HepG2 (cell line): ENCODE data around the gene HYOU1. TPM values are rescaled to one million over a fixed set of nuclear protein-coding genes. Genes with fewer than 3 reads are reported as not detected.

Source experiments
- HNRNPK ChIP-seq: fragments of 200-400 bp; formaldehyde crosslinking; IDR thresholded peaks from 2 replicates; pipeline ENCODE4 v1.6.1; 2018; ENCODE audit warnings: low read length, low read depth, moderate library complexity, mild to moderate bottlenecking; ENCODE audit not compliant: poor library complexity, severe bottlenecking
- HOXA5 ChIP-seq: sonication (generic); formaldehyde crosslinking; IDR thresholded peaks from 2 replicates; pipeline ENCODE4 v1.4.0; 2020; ENCODE audit warnings: missing genetic modification reagents
- ISX ChIP-seq: sonication (generic); formaldehyde crosslinking; conservative IDR thresholded peaks from 2 replicates; pipeline ENCODE4 v1.5.0; 2020; ENCODE audit warnings: missing genetic modification reagents
- PAWR ChIP-seq: sonication (generic); formaldehyde crosslinking; IDR thresholded peaks from 2 replicates; pipeline ENCODE4 v1.4.0; 2020; ENCODE audit warnings: missing genetic modification reagents, mild to moderate bottlenecking, borderline replicate concordance
- RBFOX2 ChIP-seq: fragments of 200-400 bp; formaldehyde crosslinking; IDR thresholded peaks from 2 replicates; pipeline ENCODE4 v1.6.1; 2017; ENCODE audit warnings: low read depth, mild to moderate bottlenecking, low read length
- ZNF781 ChIP-seq: sonication (generic); formaldehyde crosslinking; IDR thresholded peaks from 2 replicates; pipeline ENCODE4 v1.5.1; 2020; ENCODE audit warnings: borderline replicate concordance, mild to moderate bottlenecking, missing genetic modification reagents; ENCODE audit errors: not compliant biosample characterization
- polyA plus RNA-seq, 8 experiments: library from polyadenylated mRNA; depleted of rRNA in 3 of 8; stranded (reverse) in 7 of 8; unstranded in 1 of 8; fragments of >200 nt; fragmentation: Illumina TruSeq in 4 of 8; extraction: Trizol in 4 of 8; gene quantifications; 2 replicates each; pipeline versions ENCODE4 v1.2.1 to v1.2.3, GENCODE V29; 2011 to 2016; ENCODE audit warnings: low read depth in 4 of 8, missing spikeins in 1 of 8, mixed read lengths in 1 of 8; ENCODE audit not compliant: insufficient read depth in 1 of 8
- total RNA-seq, 5 experiments: library from RNA; depleted of rRNA; stranded (reverse); fragments of >200 nt; fragmentation: Illumina TruSeq; extraction: Trizol; gene quantifications; 2 replicates each; pipeline ENCODE4 v1.2.3, GENCODE V29; 2016; ENCODE audit warnings: low read depth in 1 of 5
- TF ChIP-seq, protein P1 (sequence below): sonication (generic); formaldehyde crosslinking; IDR thresholded peaks from 2 replicates; pipeline ENCODE4 v1.4.0; 2020; ENCODE audit warnings: mild to moderate bottlenecking, missing genetic modification reagents
- TF ChIP-seq, protein P2 (sequence below): sonication (generic); formaldehyde crosslinking; IDR thresholded peaks from 2 replicates; pipeline ENCODE4 v1.5.0; 2020; ENCODE audit warnings: missing genetic modification reagents, mild to moderate bottlenecking, borderline replicate concordance
- TF ChIP-seq, protein P3 (sequence below): sonication (generic); formaldehyde crosslinking; IDR thresholded peaks from 2 replicates; pipeline ENCODE4 v1.5.0; 2020; ENCODE audit warnings: mild to moderate bottlenecking, missing genetic modification reagents, borderline replicate concordance
- TF ChIP-seq, protein P4 (sequence below): sonication (generic); formaldehyde crosslinking; IDR thresholded peaks from 2 replicates; pipeline ENCODE4 v1.4.0; 2020; ENCODE audit warnings: missing genetic modification reagents
- TF ChIP-seq, protein P5 (sequence below): sonication (generic); formaldehyde crosslinking; IDR thresholded peaks from 2 replicates; pipeline ENCODE4 v1.8.1; 2023; ENCODE audit warnings: mild to moderate bottlenecking, missing genetic modification reagents, borderline replicate concordance

HYOU1 gene
- total and polyA plus RNA-seq, 2 of the 13 experiments (the other 11 are each of a cell fraction or from before 2014, with no cell fraction given): 127 to 155 TPM

DNA sequence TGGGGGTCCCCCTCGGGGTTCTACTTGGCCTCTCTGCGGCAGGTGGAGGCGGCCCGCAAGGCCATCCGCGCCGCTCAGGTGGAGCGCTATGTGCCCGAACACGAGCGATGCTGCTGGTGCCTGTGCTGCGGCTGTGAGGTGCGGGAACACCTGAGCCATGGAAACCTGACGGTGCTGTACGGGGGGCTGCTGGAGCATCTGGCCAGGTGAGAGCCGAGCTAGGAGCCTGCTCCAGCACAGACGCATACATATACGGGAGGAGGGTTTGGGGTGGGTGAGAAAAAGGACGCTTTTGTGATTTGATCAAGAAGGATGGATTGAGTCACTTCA lies 58.7 kb downstream of the HYOU1 start (continued):
- TF ChIP-seq ISX (CRISPR knock-in tag): no peak
- TF ChIP-seq, protein P1, sequence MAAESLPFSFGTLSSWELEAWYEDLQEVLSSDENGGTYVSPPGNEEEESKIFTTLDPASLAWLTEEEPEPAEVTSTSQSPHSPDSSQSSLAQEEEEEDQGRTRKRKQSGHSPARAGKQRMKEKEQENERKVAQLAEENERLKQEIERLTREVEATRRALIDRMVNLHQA (CRISPR knock-in tag): no peak
- TF ChIP-seq, protein P2, sequence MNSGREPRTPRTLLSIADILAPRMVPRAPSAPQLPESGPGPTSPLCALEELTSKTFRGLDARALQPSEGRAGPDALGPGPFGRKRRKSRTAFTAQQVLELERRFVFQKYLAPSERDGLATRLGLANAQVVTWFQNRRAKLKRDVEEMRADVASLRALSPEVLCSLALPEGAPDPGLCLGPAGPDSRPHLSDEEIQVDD (CRISPR knock-in tag): peak; percentile 65; the same call in 1 of the 2 replicates
- TF ChIP-seq, protein P3, sequence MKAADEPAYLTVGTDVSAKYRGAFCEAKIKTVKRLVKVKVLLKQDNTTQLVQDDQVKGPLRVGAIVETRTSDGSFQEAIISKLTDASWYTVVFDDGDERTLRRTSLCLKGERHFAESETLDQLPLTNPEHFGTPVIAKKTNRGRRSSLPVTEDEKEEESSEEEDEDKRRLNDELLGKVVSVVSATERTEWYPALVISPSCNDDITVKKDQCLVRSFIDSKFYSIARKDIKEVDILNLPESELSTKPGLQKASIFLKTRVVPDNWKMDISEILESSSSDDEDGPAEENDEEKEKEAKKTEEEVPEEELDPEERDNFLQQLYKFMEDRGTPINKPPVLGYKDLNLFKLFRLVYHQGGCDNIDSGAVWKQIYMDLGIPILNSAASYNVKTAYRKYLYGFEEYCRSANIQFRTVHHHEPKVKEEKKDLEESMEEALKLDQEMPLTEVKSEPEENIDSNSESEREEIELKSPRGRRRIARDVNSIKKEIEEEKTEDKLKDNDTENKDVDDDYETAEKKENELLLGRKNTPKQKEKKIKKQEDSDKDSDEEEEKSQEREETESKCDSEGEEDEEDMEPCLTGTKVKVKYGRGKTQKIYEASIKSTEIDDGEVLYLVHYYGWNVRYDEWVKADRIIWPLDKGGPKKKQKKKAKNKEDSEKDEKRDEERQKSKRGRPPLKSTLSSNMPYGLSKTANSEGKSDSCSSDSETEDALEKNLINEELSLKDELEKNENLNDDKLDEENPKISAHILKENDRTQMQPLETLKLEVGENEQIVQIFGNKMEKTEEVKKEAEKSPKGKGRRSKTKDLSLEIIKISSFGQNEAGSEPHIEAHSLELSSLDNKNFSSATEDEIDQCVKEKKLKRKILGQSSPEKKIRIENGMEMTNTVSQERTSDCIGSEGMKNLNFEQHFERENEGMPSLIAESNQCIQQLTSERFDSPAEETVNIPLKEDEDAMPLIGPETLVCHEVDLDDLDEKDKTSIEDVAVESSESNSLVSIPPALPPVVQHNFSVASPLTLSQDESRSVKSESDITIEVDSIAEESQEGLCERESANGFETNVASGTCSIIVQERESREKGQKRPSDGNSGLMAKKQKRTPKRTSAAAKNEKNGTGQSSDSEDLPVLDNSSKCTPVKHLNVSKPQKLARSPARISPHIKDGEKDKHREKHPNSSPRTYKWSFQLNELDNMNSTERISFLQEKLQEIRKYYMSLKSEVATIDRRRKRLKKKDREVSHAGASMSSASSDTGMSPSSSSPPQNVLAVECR (CRISPR knock-in tag): peak; percentile 7; the same call in 1 of the 2 replicates
- TF ChIP-seq, protein P4, sequence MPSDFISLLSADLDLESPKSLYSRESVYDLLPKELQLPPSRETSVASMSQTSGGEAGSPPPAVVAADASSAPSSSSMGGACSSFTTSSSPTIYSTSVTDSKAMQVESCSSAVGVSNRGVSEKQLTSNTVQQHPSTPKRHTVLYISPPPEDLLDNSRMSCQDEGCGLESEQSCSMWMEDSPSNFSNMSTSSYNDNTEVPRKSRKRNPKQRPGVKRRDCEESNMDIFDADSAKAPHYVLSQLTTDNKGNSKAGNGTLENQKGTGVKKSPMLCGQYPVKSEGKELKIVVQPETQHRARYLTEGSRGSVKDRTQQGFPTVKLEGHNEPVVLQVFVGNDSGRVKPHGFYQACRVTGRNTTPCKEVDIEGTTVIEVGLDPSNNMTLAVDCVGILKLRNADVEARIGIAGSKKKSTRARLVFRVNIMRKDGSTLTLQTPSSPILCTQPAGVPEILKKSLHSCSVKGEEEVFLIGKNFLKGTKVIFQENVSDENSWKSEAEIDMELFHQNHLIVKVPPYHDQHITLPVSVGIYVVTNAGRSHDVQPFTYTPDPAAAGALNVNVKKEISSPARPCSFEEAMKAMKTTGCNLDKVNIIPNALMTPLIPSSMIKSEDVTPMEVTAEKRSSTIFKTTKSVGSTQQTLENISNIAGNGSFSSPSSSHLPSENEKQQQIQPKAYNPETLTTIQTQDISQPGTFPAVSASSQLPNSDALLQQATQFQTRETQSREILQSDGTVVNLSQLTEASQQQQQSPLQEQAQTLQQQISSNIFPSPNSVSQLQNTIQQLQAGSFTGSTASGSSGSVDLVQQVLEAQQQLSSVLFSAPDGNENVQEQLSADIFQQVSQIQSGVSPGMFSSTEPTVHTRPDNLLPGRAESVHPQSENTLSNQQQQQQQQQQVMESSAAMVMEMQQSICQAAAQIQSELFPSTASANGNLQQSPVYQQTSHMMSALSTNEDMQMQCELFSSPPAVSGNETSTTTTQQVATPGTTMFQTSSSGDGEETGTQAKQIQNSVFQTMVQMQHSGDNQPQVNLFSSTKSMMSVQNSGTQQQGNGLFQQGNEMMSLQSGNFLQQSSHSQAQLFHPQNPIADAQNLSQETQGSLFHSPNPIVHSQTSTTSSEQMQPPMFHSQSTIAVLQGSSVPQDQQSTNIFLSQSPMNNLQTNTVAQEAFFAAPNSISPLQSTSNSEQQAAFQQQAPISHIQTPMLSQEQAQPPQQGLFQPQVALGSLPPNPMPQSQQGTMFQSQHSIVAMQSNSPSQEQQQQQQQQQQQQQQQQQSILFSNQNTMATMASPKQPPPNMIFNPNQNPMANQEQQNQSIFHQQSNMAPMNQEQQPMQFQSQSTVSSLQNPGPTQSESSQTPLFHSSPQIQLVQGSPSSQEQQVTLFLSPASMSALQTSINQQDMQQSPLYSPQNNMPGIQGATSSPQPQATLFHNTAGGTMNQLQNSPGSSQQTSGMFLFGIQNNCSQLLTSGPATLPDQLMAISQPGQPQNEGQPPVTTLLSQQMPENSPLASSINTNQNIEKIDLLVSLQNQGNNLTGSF (CRISPR knock-in tag): no peak
- TF ChIP-seq PAWR (CRISPR knock-in tag): 0 out of 2 replicates have a peak, but pooled peaks have one; percentile 55
- peak; percentile 16 for TF ChIP-seq HNRNPK
- peak; percentile 9; the same call in 1 of the 2 replicates for TF ChIP-seq HOXA5
- TF ChIP-seq ZNF781 (CRISPR knock-in tag): peak; percentile 57
- TF ChIP-seq RBFOX2: peak; percentile 21
- TF ChIP-seq, protein P5, sequence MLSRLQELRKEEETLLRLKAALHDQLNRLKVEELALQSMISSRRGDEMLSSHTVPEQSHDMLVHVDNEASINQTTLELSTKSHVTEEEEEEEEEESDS (CRISPR knock-in tag): no peak
